Measurements from ENCODE around the gene FMO4.
"Not testable (repeated sequence)": the region's sequence is repeated elsewhere in the genome, so short reads cannot be mapped to it uniquely, and the experiment has no call there.

The FMO4 gene

GRCh38 chr1:171313835-171314320 is at the start of gene FMO4:
TSS of gene FMO4 (plus strand) at chr1:171314183. CDS start at chr1:171319826, 5,643 bp downstream.
- Histone ChIP-seq H3K4me1 (ENCODE audit: control insufficient read depth, insufficient read depth, low read length) (no peaks in the 10 kb centered on the region), H3K9ac (ENCODE audit: low read length) (no peak within 1 kb of the TSS), H3K27me3 (ENCODE audit: control insufficient read depth, insufficient read depth, low read length) (no peaks in the 10 kb centered on the region)

GRCh38 chr1:171265686-171266085 is 48.3 kb upstream of the FMO4 start:
- Histone ChIP-seq H3K36me3 (ENCODE audit: control insufficient read depth, insufficient read depth, low read length) (no peaks in the 10 kb centered on the region), H3K9ac (ENCODE audit: low read length) (no peak overlapping the region), H3K27me3 (ENCODE audit: control insufficient read depth, insufficient read depth, low read length) (no peaks in the 10 kb centered on the region), H3K4me3 (ENCODE audit: low read length) (no peak overlapping the region), H3K27ac (ENCODE audit: low read depth, low read length) (no peak overlapping the region), H3K4me1 (ENCODE audit: control insufficient read depth, insufficient read depth, low read length) (no peaks in the 10 kb centered on the region)

More at GRCh38 chr1:171313835-171314320, at the start of gene FMO4:
- Histone ChIP-seq H3K27ac (ENCODE audit: low read depth, low read length) (peak within 1 kb of the TSS; percentile 64), H3K4me3 (ENCODE audit: low read length) (peak within 1 kb of the TSS; percentile 45), H3K36me3 (ENCODE audit: control insufficient read depth, insufficient read depth, low read length) (no peaks in the 10 kb centered on the region)

- no peaks in the 10 kb centered on the region for H3K27me3 ChIP-seq (ENCODE audit: control insufficient read depth, insufficient read depth, low read length)
- H3K27ac ChIP-seq (ENCODE audit: low read depth, low read length): no peak overlapping the region
- H3K9ac ChIP-seq (ENCODE audit: low read length): no peak overlapping the region
- H3K36me3 ChIP-seq (ENCODE audit: control insufficient read depth, insufficient read depth, low read length): no peaks in the 10 kb centered on the region
- no peak overlapping the region for H3K4me3 ChIP-seq (ENCODE audit: low read length)
- H3K4me1 ChIP-seq (ENCODE audit: control insufficient read depth, insufficient read depth, low read length): no peaks in the 10 kb centered on the region
Observed at GRCh38 chr1:171266930-171267329, 47.1 kb upstream of the FMO4 start.

- no peaks in the 10 kb centered on the region for H3K36me3 ChIP-seq (ENCODE audit: control insufficient read depth, insufficient read depth, low read length)
- no peak overlapping the region for H3K9ac ChIP-seq (ENCODE audit: low read length)
- no peak overlapping the region for H3K4me3 ChIP-seq (ENCODE audit: low read length)
- no peak overlapping the region for H3K27ac ChIP-seq (ENCODE audit: low read depth, low read length)
- no peaks in the 10 kb centered on the region for H3K4me1 ChIP-seq (ENCODE audit: control insufficient read depth, insufficient read depth, low read length)
- H3K27me3 ChIP-seq (ENCODE audit: control insufficient read depth, insufficient read depth, low read length): no peaks in the 10 kb centered on the region
Observed at GRCh38 chr1:171267391-171267790, 46.6 kb upstream of the FMO4 start.

GRCh38 chr1:171270806-171271205 is 43.2 kb upstream of the FMO4 start:
- H3K36me3 ChIP-seq (ENCODE audit: control insufficient read depth, insufficient read depth, low read length): no peaks in the 10 kb centered on the region
- no peaks in the 10 kb centered on the region for H3K27me3 ChIP-seq (ENCODE audit: control insufficient read depth, insufficient read depth, low read length)
- no peak overlapping the region for H3K9ac ChIP-seq (ENCODE audit: low read length)
- no peak overlapping the region for H3K4me3 ChIP-seq (ENCODE audit: low read length)
- no peaks in the 10 kb centered on the region for H3K4me1 ChIP-seq (ENCODE audit: control insufficient read depth, insufficient read depth, low read length)
- H3K27ac ChIP-seq (ENCODE audit: low read depth, low read length): no peak overlapping the region

GRCh38 chr1:171277534-171277933 is 36.4 kb upstream of the FMO4 start:
- no peak overlapping the region for H3K4me3 ChIP-seq (ENCODE audit: low read length)
- no peaks in the 10 kb centered on the region for H3K27me3 ChIP-seq (ENCODE audit: control insufficient read depth, insufficient read depth, low read length)
- no peak overlapping the region for H3K27ac ChIP-seq (ENCODE audit: low read depth, low read length)
- no peaks in the 10 kb centered on the region for H3K4me1 ChIP-seq (ENCODE audit: control insufficient read depth, insufficient read depth, low read length)
- no peaks in the 10 kb centered on the region for H3K36me3 ChIP-seq (ENCODE audit: control insufficient read depth, insufficient read depth, low read length)
- H3K9ac ChIP-seq (ENCODE audit: low read length): no peak overlapping the region

GRCh38 chr1:171279234-171279633 is 34.7 kb upstream of the FMO4 start:
- H3K4me3 ChIP-seq (ENCODE audit: low read length): no peak overlapping the region
- H3K27me3 ChIP-seq (ENCODE audit: control insufficient read depth, insufficient read depth, low read length): no peaks in the 10 kb centered on the region
- no peak overlapping the region for H3K9ac ChIP-seq (ENCODE audit: low read length)
- no peaks in the 10 kb centered on the region for H3K36me3 ChIP-seq (ENCODE audit: control insufficient read depth, insufficient read depth, low read length)
- H3K4me1 ChIP-seq (ENCODE audit: control insufficient read depth, insufficient read depth, low read length): no peaks in the 10 kb centered on the region
- no peak overlapping the region for H3K27ac ChIP-seq (ENCODE audit: low read depth, low read length)

- Histone ChIP-seq H3K36me3 (ENCODE audit: control insufficient read depth, insufficient read depth, low read length) (no peaks in the 10 kb centered on the region), H3K9ac (ENCODE audit: low read length) (no peak overlapping the region), H3K4me1 (ENCODE audit: control insufficient read depth, insufficient read depth, low read length) (no peaks in the 10 kb centered on the region), H3K4me3 (ENCODE audit: low read length) (no peak overlapping the region), H3K27ac (ENCODE audit: low read depth, low read length) (no peak overlapping the region), H3K27me3 (ENCODE audit: control insufficient read depth, insufficient read depth, low read length) (no peaks in the 10 kb centered on the region)
Observed at GRCh38 chr1:171279678-171280077, 34.3 kb upstream of the FMO4 start.

- H3K36me3 ChIP-seq (ENCODE audit: control insufficient read depth, insufficient read depth, low read length): no peaks in the 10 kb centered on the region
- no peaks in the 10 kb centered on the region for H3K27me3 ChIP-seq (ENCODE audit: control insufficient read depth, insufficient read depth, low read length)
- H3K4me3 ChIP-seq (ENCODE audit: low read length): no peak overlapping the region
- no peak overlapping the region for H3K9ac ChIP-seq (ENCODE audit: low read length)
- H3K27ac ChIP-seq (ENCODE audit: low read depth, low read length): no peak overlapping the region
- H3K4me1 ChIP-seq (ENCODE audit: control insufficient read depth, insufficient read depth, low read length): no peaks in the 10 kb centered on the region
Observed at GRCh38 chr1:171280599-171280998, 33.4 kb upstream of the FMO4 start.

GRCh38 chr1:171286032-171286705 is 27.8 kb upstream of the FMO4 start:
- H3K9ac ChIP-seq (ENCODE audit: low read length): no peak overlapping the region
- H3K4me1 ChIP-seq (ENCODE audit: control insufficient read depth, insufficient read depth, low read length): no peaks in the 10 kb centered on the region
- H3K27ac ChIP-seq (ENCODE audit: low read depth, low read length): no peak overlapping the region

GRCh38 chr1:171290621-171291020 is 23.4 kb upstream of the FMO4 start:
- no peak overlapping the region for H3K9ac ChIP-seq (ENCODE audit: low read length)
- no peaks in the 10 kb centered on the region for H3K27me3 ChIP-seq (ENCODE audit: control insufficient read depth, insufficient read depth, low read length)
- no peaks in the 10 kb centered on the region for H3K36me3 ChIP-seq (ENCODE audit: control insufficient read depth, insufficient read depth, low read length)
- H3K27ac ChIP-seq (ENCODE audit: low read depth, low read length): no peak overlapping the region
- no peaks in the 10 kb centered on the region for H3K4me1 ChIP-seq (ENCODE audit: control insufficient read depth, insufficient read depth, low read length)
- no peak overlapping the region for H3K4me3 ChIP-seq (ENCODE audit: low read length)

More at GRCh38 chr1:171286032-171286705, 27.8 kb upstream of the FMO4 start:
- H3K4me3 ChIP-seq (ENCODE audit: low read length): no peak overlapping the region
- H3K36me3 ChIP-seq (ENCODE audit: control insufficient read depth, insufficient read depth, low read length): no peaks in the 10 kb centered on the region
- no peaks in the 10 kb centered on the region for H3K27me3 ChIP-seq (ENCODE audit: control insufficient read depth, insufficient read depth, low read length)

GRCh38 chr1:171292799-171293198 is 21.2 kb upstream of the FMO4 start:
- Histone ChIP-seq H3K27ac (ENCODE audit: low read depth, low read length) (no peak overlapping the region), H3K4me1 (ENCODE audit: control insufficient read depth, insufficient read depth, low read length) (no peaks in the 10 kb centered on the region), H3K4me3 (ENCODE audit: low read length) (no peak overlapping the region), H3K36me3 (ENCODE audit: control insufficient read depth, insufficient read depth, low read length) (no peaks in the 10 kb centered on the region), H3K9ac (ENCODE audit: low read length) (no peak overlapping the region), H3K27me3 (ENCODE audit: control insufficient read depth, insufficient read depth, low read length) (no peaks in the 10 kb centered on the region)

GRCh38 chr1:171295383-171295782 is 18.6 kb upstream of the FMO4 start:
- H3K27ac ChIP-seq (ENCODE audit: low read depth, low read length): not testable (repeated sequence)

More at GRCh38 chr1:171295383-171295782, 18.6 kb upstream of the FMO4 start:
- not testable (repeated sequence) for H3K4me1 ChIP-seq (ENCODE audit: control insufficient read depth, insufficient read depth, low read length); H3K36me3 ChIP-seq (ENCODE audit: control insufficient read depth, insufficient read depth, low read length); H3K4me3 ChIP-seq (ENCODE audit: low read length); H3K9ac ChIP-seq (ENCODE audit: low read length); H3K27me3 ChIP-seq (ENCODE audit: control insufficient read depth, insufficient read depth, low read length)

Measured in rectal smooth muscle tissue (tissue), 1 donor.